ENCODE results near the gene TSNAXIP1.

DNA sequence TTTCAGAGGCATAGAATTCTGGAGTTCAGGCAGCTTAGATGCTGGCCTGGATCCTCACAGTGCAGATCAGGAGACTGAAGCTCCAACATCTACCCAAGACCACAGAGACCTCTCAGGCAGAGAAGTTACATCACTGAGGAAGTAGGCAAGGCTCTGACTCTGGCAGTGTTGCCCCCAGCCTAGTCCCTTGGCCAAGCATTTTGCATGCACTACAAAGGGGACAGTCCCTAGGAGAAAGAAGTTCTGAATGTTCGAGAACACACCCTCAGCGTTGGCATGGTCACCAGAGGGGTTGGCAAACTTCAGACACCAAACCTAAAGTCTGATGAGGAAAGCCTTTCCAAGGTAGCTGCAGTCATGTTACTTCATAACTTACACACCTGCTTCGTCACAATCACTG lies 2.8 kb upstream of the TSNAXIP1 start:
- TF ChIP-seq, protein P1, sequence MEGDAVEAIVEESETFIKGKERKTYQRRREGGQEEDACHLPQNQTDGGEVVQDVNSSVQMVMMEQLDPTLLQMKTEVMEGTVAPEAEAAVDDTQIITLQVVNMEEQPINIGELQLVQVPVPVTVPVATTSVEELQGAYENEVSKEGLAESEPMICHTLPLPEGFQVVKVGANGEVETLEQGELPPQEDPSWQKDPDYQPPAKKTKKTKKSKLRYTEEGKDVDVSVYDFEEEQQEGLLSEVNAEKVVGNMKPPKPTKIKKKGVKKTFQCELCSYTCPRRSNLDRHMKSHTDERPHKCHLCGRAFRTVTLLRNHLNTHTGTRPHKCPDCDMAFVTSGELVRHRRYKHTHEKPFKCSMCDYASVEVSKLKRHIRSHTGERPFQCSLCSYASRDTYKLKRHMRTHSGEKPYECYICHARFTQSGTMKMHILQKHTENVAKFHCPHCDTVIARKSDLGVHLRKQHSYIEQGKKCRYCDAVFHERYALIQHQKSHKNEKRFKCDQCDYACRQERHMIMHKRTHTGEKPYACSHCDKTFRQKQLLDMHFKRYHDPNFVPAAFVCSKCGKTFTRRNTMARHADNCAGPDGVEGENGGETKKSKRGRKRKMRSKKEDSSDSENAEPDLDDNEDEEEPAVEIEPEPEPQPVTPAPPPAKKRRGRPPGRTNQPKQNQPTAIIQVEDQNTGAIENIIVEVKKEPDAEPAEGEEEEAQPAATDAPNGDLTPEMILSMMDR (IDR thresholded peaks at IDR 0.05 in 2 of 3, conservative IDR thresholded peaks at IDR 0.05 in 1 of 3; ENCODE audit: control insufficient read depth in 2 of 3, extremely low read depth in 1 of 3, insufficient read depth in 1 of 3, low read depth in 3 of 3, low read length in 3 of 3): no peak
- no peak for TF ChIP-seq POLR2A (IDR thresholded peaks at IDR 0.05; ENCODE audit: low read depth, low read length)
